Activated CD4-positive, alpha-beta memory T cell treated with anti-CD3 and anti-CD28 coated beads for 36 hours (primary cell): Measurements from ENCODE around the gene MCUR1. TPM values are rescaled to one million over a fixed set of nuclear protein-coding genes. Genes with fewer than 3 reads are reported as not detected.
"Not testable (repeated sequence)": the region's sequence is repeated elsewhere in the genome, so short reads cannot be mapped to it uniquely, and the experiment has no call there.

ENCODE experiments used
- CTCF ChIA-PET: fragments of 350-600 bp; sonication (Branson Sonifier 250); formaldehyde crosslinking; loops from one replicate; lab custom pipeline; 2021; ENCODE audit warnings: antibody characterized with exemption, inconsistent platforms; lab: Charles Lee
- POLR2A ChIA-PET: fragments of 350-600 bp; sonication (Branson Sonifier 250); formaldehyde crosslinking; loops from one replicate; lab custom pipeline; 2021; ENCODE audit warnings: antibody characterized with exemption; lab: Charles Lee
- DNase-seq: peaks from one replicate; pipeline ENCODE4 v3.0.0-alpha.2; 2020
- H3K27ac Mint-ChIP-seq: one replicate; pipeline ENCODE4 v1.8.0; 2021; ENCODE audit warnings: mixed read lengths
- H3K27me3 Mint-ChIP-seq: one replicate; pipeline ENCODE4 v1.8.0; 2021; ENCODE audit warnings: mixed read lengths
- H3K36me3 Mint-ChIP-seq: one replicate; pipeline ENCODE4 v1.8.0; 2021; ENCODE audit warnings: mixed read lengths
- H3K4me1 Mint-ChIP-seq: one replicate; pipeline ENCODE4 v1.8.0; 2021; ENCODE audit warnings: low read depth, mixed read lengths
- H3K4me3 Mint-ChIP-seq: one replicate; pipeline ENCODE4 v1.8.0; 2021; ENCODE audit warnings: mild to moderate bottlenecking, mixed read lengths
- H3K9me3 Mint-ChIP-seq: one replicate; pipeline ENCODE4 v1.8.0; 2021; ENCODE audit warnings: mixed read lengths
- intact Hi-C: fragments of 100-400 bp; cut with micrococcal nuclease; formaldehyde crosslinking; loops from one replicate; pipeline ENCODE4 v1.15.1; 2023
- total RNA-seq, 2 experiments: library from RNA; stranded (reverse); gene quantifications; one replicate each; pipeline ENCODE4 v1.2.3, GENCODE V29; 2021

Gene MCUR1
- total RNA-seq, 2 experiments from 2014 or later, result 36.6 to 38.8 TPM

DNA sequence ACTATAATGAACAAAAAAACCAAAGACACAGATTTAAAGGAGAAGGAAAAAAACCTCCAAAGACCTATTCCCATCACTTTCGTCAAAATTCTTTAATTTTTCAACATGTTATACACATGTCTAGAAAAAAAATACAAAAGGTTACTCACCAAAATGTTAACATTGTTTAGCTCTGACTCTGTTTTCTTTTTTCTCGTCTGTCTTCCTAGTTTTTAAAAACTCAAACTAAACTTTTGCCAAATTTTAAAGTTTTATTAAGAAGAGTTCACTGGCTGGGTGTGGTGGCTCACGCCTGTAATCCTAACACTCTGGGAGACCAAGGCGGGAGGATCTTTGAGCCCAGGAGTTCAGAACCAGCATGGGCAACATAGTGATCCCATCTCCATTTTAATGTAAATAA, 10.8 kb downstream of the MCUR1 start:
- CTCF ChIA-PET, result interaction anchor here (1.5 kb wide), 1 partner anchor 241 kb away, joined by 3 read pairs; no protein-coding TSS in a partner anchor
- POLR2A ChIA-PET, result no interaction called here
- intact Hi-C loops, result no loop called here
- Mint-ChIP-seq H3K4me3 (no peak overlapping the region), H3K36me3 (peaks cover 18% of the 10 kb centered on the region), H3K9me3 (no peaks in the 10 kb centered on the region), H3K27me3 (no peaks in the 10 kb centered on the region), H3K4me1 (no peaks in the 10 kb centered on the region), H3K27ac (no peak overlapping the region)
- DNase-seq, result no peak

DNA sequence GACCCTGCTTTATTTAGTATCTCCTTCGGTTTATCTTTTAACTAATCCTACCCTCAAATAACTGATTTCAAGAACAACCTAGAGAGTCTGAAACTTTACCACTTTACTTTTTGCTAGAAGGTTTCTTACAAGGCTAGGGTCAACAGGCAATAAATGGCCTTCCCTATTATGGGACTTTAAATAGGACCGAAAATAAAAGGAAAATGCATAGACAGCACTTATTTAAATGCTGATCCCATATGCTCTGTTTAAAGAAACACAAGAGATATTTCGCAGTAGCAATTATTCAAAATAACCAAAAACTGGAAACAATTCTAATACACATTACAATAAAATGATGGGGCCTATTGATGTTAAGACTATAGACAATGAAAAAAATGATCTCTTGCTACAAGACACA, 13.7 kb downstream of the MCUR1 start:
- H3K9me3 Mint-ChIP-seq, result no peaks in the 10 kb centered on the region
- H3K4me3 Mint-ChIP-seq, result no peak overlapping the region
- no peak for DNase-seq
- peaks cover 17% of the 10 kb centered on the region for H3K36me3 Mint-ChIP-seq
- ChIA-PET POLR2A (no interaction called here), CTCF (no interaction called here)
- H3K27ac Mint-ChIP-seq, result no peak overlapping the region
- H3K27me3 Mint-ChIP-seq, result no peaks in the 10 kb centered on the region
- peaks cover 1% of the 10 kb centered on the region for H3K4me1 Mint-ChIP-seq
- intact Hi-C loops, result no loop called here

DNA sequence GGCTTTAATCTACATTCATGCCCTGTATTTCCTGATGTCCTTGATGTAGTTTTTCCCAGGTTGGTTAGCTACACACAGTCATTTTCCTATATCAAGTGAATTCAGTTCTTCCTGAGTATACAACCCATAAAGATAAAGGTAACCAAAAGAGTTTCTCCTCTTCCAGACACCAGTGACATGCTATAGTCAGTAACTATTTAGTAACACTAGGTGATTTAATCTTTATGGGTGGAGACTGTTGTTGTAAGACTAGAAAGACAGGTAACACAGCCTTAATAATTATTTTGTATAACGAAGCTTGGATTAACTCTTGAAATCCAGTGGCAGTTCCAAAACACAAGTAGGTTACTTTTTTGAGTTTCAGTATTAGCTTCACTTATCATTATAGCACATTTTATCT, 17.6 kb downstream of the MCUR1 start:
- H3K27me3 Mint-ChIP-seq, result no peaks in the 10 kb centered on the region
- intact Hi-C loops, result loop anchor here (10.0 kb wide), 2 partner anchors 108 to 328 kb away; no protein-coding TSS in a partner anchor
- H3K36me3 Mint-ChIP-seq, result peaks cover 15% of the 10 kb centered on the region
- H3K27ac Mint-ChIP-seq, result no peak overlapping the region
- POLR2A ChIA-PET, result no interaction called here
- H3K4me3 Mint-ChIP-seq, result no peak overlapping the region
- H3K4me1 Mint-ChIP-seq, result peaks cover 24% of the 10 kb centered on the region
- CTCF ChIA-PET, result interaction anchor here (0.7 to 2.9 kb wide), 5 partner anchors 10 to 254 kb away, joined by 3 to 14 read pairs (median 6); partner anchors contain the start of gene NOL7
- no peak for DNase-seq
- no peaks in the 10 kb centered on the region for H3K9me3 Mint-ChIP-seq

DNA sequence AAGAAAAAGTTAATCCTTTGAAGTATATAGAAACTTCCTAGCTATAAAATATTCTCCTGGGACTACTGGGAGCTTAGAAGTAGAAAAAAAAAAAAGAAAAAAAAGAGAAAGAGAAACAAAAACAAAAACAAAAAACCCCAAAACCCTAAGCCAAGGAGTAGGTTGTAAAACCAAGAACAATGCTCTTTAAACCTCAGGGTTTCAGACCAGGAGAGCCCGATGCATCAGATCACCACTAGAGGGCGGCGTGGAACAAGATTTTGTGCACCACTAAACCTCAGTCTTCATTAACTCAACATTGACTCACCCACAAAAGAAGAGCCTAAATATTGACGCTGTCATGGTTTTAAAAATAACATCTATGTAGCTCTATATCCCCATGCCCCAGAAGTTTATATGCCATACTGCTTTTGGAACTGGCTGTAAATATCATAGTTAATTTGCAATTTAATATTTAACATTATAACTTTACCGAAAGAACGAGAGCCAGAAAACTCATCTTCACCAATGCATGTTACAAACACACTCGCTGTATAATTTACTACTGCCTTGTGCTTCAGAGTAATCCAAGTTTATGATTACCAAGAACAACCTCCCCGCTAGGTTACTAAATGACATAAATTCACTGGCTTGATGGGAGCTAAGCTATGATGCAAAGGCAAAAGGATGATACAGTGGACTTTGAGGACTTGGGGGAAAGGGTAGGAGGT, 19.2 kb downstream of the MCUR1 start:
- Mint-ChIP-seq H3K9me3 (no peaks in the 10 kb centered on the region), H3K4me1 (peaks cover 24% of the 10 kb centered on the region), H3K36me3 (peaks cover 16% of the 10 kb centered on the region), H3K27ac (no peak overlapping the region), H3K27me3 (no peaks in the 10 kb centered on the region), H3K4me3 (no peak overlapping the region)
- intact Hi-C loops, result loop anchor here (1.0 to 10.0 kb wide), 6 partner anchors 20 to 330 kb away; partner anchors contain the start of gene MCUR1
- POLR2A ChIA-PET, result interaction anchor here (0.6 to 1.1 kb wide), 3 partner anchors 18 to 178 kb away, joined by 3 to 4 read pairs (median 3); partner anchors contain the start of gene RANBP9
- CTCF ChIA-PET, result interaction anchor here (0.6 to 2.9 kb wide), 22 partner anchors 9 to 1756 kb away, joined by 3 to 16 read pairs (median 4); partner anchors contain the start of genes MCUR1, NOL7 and SIRT5
- DNase-seq, result peak; percentile 93

DNA sequence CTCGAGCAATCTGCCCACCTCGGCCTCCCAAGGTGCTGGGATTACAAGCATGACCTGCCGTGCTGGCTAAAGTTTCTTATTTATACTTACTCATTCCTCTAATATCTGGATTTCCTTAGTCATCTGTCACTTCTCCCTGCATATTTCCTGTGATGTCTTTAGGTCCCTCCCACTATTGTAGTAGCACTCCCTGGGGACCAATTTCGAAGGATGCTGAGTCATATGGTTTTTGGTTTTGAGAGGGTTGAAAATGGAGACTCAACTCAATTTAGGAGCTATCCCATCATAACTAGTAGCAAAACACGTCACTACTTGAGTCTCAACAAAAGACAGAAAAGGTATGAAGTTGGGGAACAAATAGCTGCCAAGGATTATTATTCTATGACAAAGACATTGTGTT, 20.2 kb downstream of the MCUR1 start:
- Mint-ChIP-seq H3K4me1 (peaks cover 28% of the 10 kb centered on the region), H3K27me3 (no peaks in the 10 kb centered on the region), H3K27ac (peak overlapping the region; percentile 1), H3K9me3 (no peaks in the 10 kb centered on the region), H3K4me3 (no peak overlapping the region), H3K36me3 (peaks cover 24% of the 10 kb centered on the region)
- ChIA-PET CTCF (interaction anchor here (0.6 to 2.9 kb wide), 13 partner anchors 8 to 1492 kb away, joined by 3 to 16 read pairs (median 4); partner anchors contain the start of gene MCUR1), POLR2A (interaction anchor here (0.6 to 1.1 kb wide), 3 partner anchors 17 to 177 kb away, joined by 3 to 4 read pairs (median 3); partner anchors contain the start of gene MCUR1)
- peak; percentile 22 for DNase-seq
- intact Hi-C loops, result loop anchor here (1.0 to 10.0 kb wide), 6 partner anchors 21 to 331 kb away; partner anchors contain the start of gene MCUR1

DNA sequence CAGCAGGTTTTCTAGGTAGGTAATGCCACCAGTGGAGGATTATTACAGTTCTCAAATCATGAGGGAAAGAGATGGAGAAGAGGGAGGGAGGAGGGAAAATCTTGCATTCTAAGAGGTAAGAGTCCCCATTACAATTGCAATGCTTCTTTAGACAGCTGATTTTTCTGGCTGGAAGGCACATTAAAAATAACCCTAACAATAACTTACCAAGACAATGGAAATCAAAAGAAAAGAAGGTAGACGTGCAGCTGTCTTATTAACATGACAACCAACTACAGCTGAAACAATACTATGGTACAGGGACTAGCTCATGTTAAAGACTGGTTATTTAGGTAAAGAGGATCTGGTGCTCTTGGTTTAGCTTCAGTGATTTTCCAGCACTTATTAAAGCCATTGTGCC, 24.6 kb downstream of the MCUR1 start:
- ChIA-PET CTCF (interaction anchor here (0.6 to 1.7 kb wide), 3 partner anchors 79 to 163 kb away, joined by 3 to 7 read pairs (median 3); partner anchors contain the start of gene RANBP9), POLR2A (no interaction called here)
- Mint-ChIP-seq H3K4me1 (peaks cover 49% of the 10 kb centered on the region), H3K27ac (no peak overlapping the region), H3K9me3 (no peaks in the 10 kb centered on the region), H3K36me3 (peaks cover 21% of the 10 kb centered on the region), H3K27me3 (no peaks in the 10 kb centered on the region), H3K4me3 (no peak overlapping the region)
- intact Hi-C loops, result loop anchor here (5.0 to 10.0 kb wide), 3 partner anchors 115 to 335 kb away; no protein-coding TSS in a partner anchor
- DNase-seq, result no peak

DNA sequence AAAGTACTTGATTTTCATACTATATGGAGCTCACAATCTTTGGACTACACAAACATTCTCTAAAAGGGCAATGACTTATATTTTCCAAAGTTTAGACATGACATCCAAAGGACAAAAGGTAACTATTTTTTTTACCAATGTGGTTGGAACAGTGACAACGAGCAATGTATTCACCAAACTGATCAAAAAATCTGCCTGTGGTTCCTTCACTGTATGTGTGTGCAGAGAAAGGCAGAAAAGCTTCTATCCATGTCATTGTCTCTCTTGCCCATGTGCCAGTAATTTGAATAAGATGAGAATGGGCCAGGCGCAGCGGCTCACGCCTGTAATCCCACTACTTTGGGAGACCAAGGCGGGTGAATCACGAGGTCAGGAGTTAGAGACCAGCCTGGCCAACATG, 25.5 kb downstream of the MCUR1 start:
- peaks cover 40% of the 10 kb centered on the region for H3K4me1 Mint-ChIP-seq
- intact Hi-C loops, result loop anchor here (5.0 kb wide), 1 partner anchor 177 kb away; no protein-coding TSS in a partner anchor
- CTCF ChIA-PET, result interaction anchor here (0.8 to 1.7 kb wide), 3 partner anchors 26 to 214 kb away, joined by 3 to 7 read pairs (median 5); partner anchors contain the start of genes RANBP9 and SIRT5
- H3K36me3 Mint-ChIP-seq, result peaks cover 21% of the 10 kb centered on the region
- H3K9me3 Mint-ChIP-seq, result no peaks in the 10 kb centered on the region
- H3K4me3 Mint-ChIP-seq, result no peak overlapping the region
- H3K27ac Mint-ChIP-seq, result peak overlapping the region; percentile 13
- peak; percentile 40 for DNase-seq
- POLR2A ChIA-PET, result interaction anchor here (1.6 kb wide), 1 partner anchor 25 kb away, joined by 8 read pairs; no protein-coding TSS in a partner anchor
- no peaks in the 10 kb centered on the region for H3K27me3 Mint-ChIP-seq

DNA sequence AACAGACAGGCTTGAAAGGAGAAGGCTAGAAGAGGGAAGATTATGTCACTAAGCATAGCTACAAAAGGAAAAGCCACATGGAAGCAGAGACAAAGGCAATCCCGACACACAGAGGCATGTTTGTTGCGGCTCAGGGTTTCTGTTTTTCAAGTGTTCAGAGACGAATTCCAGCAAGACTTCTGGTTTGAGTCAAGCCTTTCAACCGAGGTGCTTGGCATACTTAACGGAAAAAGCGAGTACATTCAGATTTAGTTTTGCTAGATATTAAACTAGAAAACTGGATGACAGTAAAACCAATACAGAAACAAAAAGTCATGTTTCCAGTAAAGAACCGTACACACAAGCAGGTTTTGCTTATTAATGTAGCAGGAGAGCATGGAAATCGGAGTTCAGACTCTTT, 27.2 kb downstream of the MCUR1 start:
- ChIA-PET POLR2A (interaction anchor here (1.0 to 1.2 kb wide), 2 partner anchors 24 to 28 kb away, joined by 3 read pairs; no protein-coding TSS in a partner anchor), CTCF (interaction anchor here (1.4 to 2.6 kb wide), 3 partner anchors 8 to 259 kb away, joined by 3 to 14 read pairs (median 8); partner anchors contain the start of gene NOL7)
- Mint-ChIP-seq H3K4me3 (no peak overlapping the region), H3K36me3 (peaks cover 18% of the 10 kb centered on the region), H3K9me3 (no peaks in the 10 kb centered on the region), H3K27ac (peak overlapping the region; percentile 68), H3K4me1 (peaks cover 34% of the 10 kb centered on the region), H3K27me3 (no peaks in the 10 kb centered on the region)
- intact Hi-C loops, result loop anchor here (1.0 to 5.0 kb wide), 3 partner anchors 24 to 175 kb away; no protein-coding TSS in a partner anchor
- DNase-seq, result peak; percentile 63

DNA sequence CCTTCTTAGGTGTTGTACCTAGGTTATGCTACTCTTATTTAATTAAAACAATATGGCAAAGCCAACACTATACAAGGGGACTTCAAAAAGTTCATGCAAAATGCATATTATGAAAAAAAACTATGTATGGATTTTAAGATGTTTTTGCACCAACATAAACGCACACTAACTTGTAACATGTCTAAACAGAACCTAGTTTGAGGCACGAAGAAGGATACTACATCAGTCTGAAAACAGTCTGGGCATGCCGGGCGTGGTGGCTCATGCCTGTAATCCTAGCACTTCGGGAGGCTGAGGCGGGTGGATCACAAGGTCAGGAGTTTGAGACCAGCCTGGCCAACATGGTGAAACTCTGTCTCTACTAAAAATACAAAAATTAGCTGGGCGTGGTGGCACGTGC, 34.2 kb downstream of the MCUR1 start:
- H3K9me3 Mint-ChIP-seq, H3K27ac Mint-ChIP-seq, DNase-seq, H3K36me3 Mint-ChIP-seq, H3K4me3 Mint-ChIP-seq, CTCF ChIA-PET, intact Hi-C loops, POLR2A ChIA-PET, H3K4me1 Mint-ChIP-seq, H3K27me3 Mint-ChIP-seq: not testable (repeated sequence)

DNA sequence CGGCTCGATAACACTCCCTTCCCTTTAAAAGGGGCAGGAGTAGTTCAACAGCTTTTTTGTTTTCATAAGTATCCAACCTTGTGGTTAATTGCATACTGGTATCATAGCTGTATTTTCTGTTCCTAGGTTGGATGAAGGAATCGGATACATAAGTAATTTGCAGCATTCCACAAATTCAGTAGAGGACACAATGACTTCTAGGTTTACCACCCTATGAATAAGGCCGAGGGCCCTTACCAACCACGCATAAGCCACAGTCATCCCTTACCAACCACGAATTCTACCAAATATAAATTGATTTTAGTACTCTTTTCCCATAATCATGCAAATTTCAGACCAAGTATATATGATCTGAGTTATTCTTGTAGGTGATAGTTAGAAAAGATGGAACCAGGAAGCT, 36.3 kb downstream of the MCUR1 start:
- POLR2A ChIA-PET, result interaction anchor here (1.0 kb wide), 1 partner anchor 13 kb away, joined by 3 read pairs; no protein-coding TSS in a partner anchor
- no peaks in the 10 kb centered on the region for H3K4me1 Mint-ChIP-seq
- DNase-seq, result no peak
- no peaks in the 10 kb centered on the region for H3K27me3 Mint-ChIP-seq
- CTCF ChIA-PET, result interaction anchor here (0.9 kb wide), 1 partner anchor 112 kb away, joined by 3 read pairs; no protein-coding TSS in a partner anchor
- H3K27ac Mint-ChIP-seq, result no peak overlapping the region
- H3K36me3 Mint-ChIP-seq, result no peaks in the 10 kb centered on the region
- no peaks in the 10 kb centered on the region for H3K9me3 Mint-ChIP-seq
- H3K4me3 Mint-ChIP-seq, result no peak overlapping the region
- intact Hi-C loops, result no loop called here

DNA sequence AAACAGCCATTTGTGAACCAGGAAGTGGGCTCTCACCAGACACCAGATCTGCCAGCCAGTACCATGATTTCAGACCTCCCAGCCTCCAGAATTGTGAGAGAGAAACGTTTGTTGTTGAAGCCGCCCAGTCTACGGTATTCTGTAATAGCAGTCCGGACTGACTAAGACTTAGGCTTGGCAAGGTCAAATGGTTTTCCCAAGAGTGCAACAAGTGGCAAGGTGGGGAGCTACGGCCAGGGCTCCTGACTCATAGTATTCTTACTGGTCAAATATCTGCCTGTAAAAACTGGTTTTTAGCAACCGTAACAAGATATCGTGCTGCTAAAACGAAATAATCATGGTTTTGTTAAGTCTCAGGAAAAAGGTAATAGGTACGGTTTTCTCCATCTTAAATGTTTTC, 37.8 kb downstream of the MCUR1 start:
- POLR2A ChIA-PET, result no interaction called here
- Mint-ChIP-seq H3K36me3 (no peaks in the 10 kb centered on the region), H3K4me1 (no peaks in the 10 kb centered on the region), H3K9me3 (no peaks in the 10 kb centered on the region), H3K27ac (no peak overlapping the region), H3K4me3 (no peak overlapping the region), H3K27me3 (no peaks in the 10 kb centered on the region)
- CTCF ChIA-PET, result interaction anchor here (0.8 kb wide), 1 partner anchor 8 kb away, joined by 4 read pairs; no protein-coding TSS in a partner anchor
- DNase-seq, result no peak
- intact Hi-C loops, result no loop called here

DNA sequence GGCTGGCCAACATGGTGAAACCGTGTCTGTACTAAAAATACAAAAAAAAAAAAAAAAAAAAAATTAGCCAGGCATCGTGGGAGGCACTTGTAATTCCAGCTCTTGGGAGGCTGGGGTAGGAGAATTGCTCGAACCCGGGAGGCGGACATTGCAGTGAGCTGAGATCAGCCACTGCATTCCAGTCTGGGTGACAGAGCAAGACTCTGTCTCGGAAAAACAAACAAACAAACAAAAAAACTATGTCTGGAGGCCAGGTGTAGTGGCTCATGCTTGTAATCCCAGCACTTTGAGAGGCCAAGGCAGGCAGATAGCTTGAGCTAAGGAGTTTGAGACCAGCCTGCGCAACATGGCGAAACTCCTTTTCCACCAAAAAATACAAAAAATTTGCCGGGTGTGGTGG, 38.9 kb downstream of the MCUR1 start:
- H3K4me3 Mint-ChIP-seq, POLR2A ChIA-PET, H3K27ac Mint-ChIP-seq, CTCF ChIA-PET, H3K4me1 Mint-ChIP-seq, intact Hi-C loops, H3K9me3 Mint-ChIP-seq, DNase-seq, H3K27me3 Mint-ChIP-seq, H3K36me3 Mint-ChIP-seq: not testable (repeated sequence)
